Activated CD4-positive, alpha-beta T cell treated with anti-CD3 and anti-CD28 coated beads, Interleukin-2, amount 10 ng/mL, durations not matched to agents 7 days and 5 days (primary cell): ENCODE data around the gene ALAS1. TPM values are rescaled to one million over a fixed set of nuclear protein-coding genes. Genes with fewer than 3 reads are reported as not detected.
"Not testable (repeated sequence)": the region's sequence is repeated elsewhere in the genome, so short reads cannot be mapped to it uniquely, and the experiment has no call there.

Experiments
- CTCF ChIA-PET: fragments of 350-600 bp; sonication (Branson Sonifier 250); formaldehyde crosslinking; loops from one replicate; lab custom pipeline; 2021; ENCODE audit warnings: antibody characterized with exemption; lab: Charles Lee
- POLR2A ChIA-PET: fragments of 350-600 bp; sonication (Branson Sonifier 250); formaldehyde crosslinking; loops from one replicate; lab custom pipeline; 2021; ENCODE audit warnings: antibody characterized with exemption; lab: Charles Lee
- DNase-seq: peaks from one replicate; pipeline ENCODE4 v3.0.0-alpha.2; 2020
- H3K27ac Mint-ChIP-seq: one replicate; pipeline ENCODE4 v1.8.0; 2021; ENCODE audit warnings: mild to moderate bottlenecking, moderate library complexity, mixed read lengths
- H3K27me3 Mint-ChIP-seq: one replicate; pipeline ENCODE4 v1.8.0; 2021; ENCODE audit warnings: mixed read lengths
- H3K36me3 Mint-ChIP-seq: one replicate; pipeline ENCODE4 v1.8.0; 2021; ENCODE audit warnings: low read depth, mixed read lengths
- H3K4me1 Mint-ChIP-seq: one replicate; pipeline ENCODE4 v1.8.0; 2021; ENCODE audit warnings: mixed read lengths
- H3K4me3 Mint-ChIP-seq: one replicate; pipeline ENCODE4 v1.8.0; 2021; ENCODE audit warnings: mild to moderate bottlenecking, moderate library complexity, mixed read lengths
- H3K9me3 Mint-ChIP-seq: one replicate; pipeline ENCODE4 v1.8.0; 2021; ENCODE audit warnings: mixed read lengths
- total RNA-seq, 2 experiments: library from RNA; stranded (reverse); gene quantifications; one replicate each; pipeline ENCODE4 v1.2.3, GENCODE V29; 2021

The ALAS1 gene
- total RNA-seq, 2 experiments from 2014 or later = 47.5 to 58.4 TPM

DNA sequence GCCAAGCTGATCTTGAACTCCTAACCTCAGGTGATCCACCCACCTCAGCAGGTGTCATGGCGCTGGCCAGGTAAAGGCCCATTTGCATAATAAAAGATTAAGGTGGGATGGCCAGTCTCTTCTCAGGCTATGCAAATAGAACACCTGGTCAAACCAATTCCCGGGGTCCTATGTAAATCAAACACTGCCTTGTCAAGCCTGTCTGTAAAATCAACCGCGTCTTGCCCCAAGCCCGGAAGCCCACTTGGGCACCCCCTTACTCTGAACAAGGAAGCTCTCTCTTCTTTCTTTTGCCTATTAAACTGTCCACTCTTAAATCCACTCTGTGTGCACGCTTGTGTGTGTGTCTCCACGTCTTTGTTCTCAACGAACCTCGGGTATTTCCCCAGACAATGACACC is 30.7 kb upstream of the ALAS1 start:
- CTCF ChIA-PET = interaction anchor here (0.6 to 0.7 kb wide), 2 partner anchors 293 to 457 kb away, joined by 3 to 4 read pairs; no protein-coding TSS in a partner anchor
- Mint-ChIP-seq H3K4me3 (no peak overlapping the region), H3K36me3 (no peaks in the 10 kb centered on the region), H3K9me3 (peaks cover 3% of the 10 kb centered on the region), H3K27ac (no peak overlapping the region), H3K27me3 (peaks cover 6% of the 10 kb centered on the region), H3K4me1 (no peaks in the 10 kb centered on the region)
- no peak for DNase-seq
- POLR2A ChIA-PET = no interaction called here

DNA sequence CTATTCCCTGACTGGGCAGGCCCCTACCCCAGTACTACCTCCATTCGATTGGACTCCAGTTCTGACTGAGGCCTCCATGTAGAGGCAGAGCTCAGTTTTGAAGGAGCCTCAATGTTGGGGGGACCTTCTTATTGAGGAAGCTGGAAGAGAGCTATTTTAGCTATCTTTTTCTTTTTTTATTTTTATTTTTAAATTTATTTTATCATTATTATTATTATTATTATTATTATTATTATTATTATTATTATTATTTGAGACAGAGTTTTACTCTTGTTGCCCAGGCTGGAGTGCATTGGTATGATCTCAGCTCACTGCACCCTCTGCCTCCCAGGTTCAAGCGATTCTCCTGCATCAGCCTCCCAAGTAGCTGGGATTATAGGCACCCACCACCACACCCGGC is 27.7 kb upstream of the ALAS1 start:
- DNase-seq, H3K36me3 Mint-ChIP-seq, H3K4me3 Mint-ChIP-seq, H3K27ac Mint-ChIP-seq, H3K27me3 Mint-ChIP-seq, POLR2A ChIA-PET, H3K4me1 Mint-ChIP-seq, H3K9me3 Mint-ChIP-seq: not testable (repeated sequence)
- CTCF ChIA-PET = interaction anchor here (0.6 to 2.5 kb wide), 6 partner anchors 9 to 169 kb away, joined by 3 to 15 read pairs (median 6); no protein-coding TSS in a partner anchor

DNA sequence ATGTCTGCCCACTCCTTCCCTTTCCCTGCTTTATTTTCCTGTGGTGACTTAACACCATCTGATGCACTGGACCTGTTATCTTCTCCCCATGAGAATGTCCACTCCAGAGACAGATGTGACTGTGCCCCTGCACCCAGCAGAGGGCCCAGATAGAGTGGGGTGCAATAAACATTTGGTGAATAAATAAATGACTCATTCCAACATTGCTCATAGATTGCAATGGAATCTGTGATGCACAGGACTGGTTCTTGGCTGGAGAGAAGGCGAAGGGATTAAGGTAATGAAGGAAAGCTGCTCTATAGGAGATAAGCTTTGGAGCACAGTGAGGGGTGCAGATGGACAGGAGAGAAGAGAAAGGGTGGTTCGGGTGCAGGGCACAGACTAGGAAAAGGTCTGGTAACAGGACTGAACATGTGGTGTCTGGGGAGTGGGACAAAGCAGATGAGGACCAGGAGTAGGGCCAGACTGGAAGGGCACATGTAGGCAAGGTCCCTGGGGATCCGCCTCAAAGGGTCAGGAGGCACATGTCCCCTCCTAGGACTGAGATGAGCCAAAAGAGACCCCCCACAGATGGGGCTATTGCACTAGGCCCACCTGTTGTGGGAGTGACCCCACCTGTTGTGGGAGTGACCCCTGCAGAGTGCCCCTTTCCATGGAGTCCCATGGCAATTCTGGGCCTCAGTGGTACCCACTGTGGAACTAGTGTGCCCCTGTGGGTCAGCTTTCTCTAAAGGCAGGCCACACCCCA is 26.3 kb upstream of the ALAS1 start:
- POLR2A ChIA-PET = no interaction called here
- CTCF ChIA-PET = interaction anchor here (1.0 to 2.5 kb wide), 7 partner anchors 8 to 170 kb away, joined by 3 to 15 read pairs (median 4); no protein-coding TSS in a partner anchor
- H3K4me1 Mint-ChIP-seq = peaks cover 7% of the 10 kb centered on the region
- H3K9me3 Mint-ChIP-seq = no peaks in the 10 kb centered on the region
- no peak for DNase-seq
- no peak overlapping the region for H3K27ac Mint-ChIP-seq
- H3K27me3 Mint-ChIP-seq = no peaks in the 10 kb centered on the region
- H3K4me3 Mint-ChIP-seq = no peak overlapping the region
- no peaks in the 10 kb centered on the region for H3K36me3 Mint-ChIP-seq

DNA sequence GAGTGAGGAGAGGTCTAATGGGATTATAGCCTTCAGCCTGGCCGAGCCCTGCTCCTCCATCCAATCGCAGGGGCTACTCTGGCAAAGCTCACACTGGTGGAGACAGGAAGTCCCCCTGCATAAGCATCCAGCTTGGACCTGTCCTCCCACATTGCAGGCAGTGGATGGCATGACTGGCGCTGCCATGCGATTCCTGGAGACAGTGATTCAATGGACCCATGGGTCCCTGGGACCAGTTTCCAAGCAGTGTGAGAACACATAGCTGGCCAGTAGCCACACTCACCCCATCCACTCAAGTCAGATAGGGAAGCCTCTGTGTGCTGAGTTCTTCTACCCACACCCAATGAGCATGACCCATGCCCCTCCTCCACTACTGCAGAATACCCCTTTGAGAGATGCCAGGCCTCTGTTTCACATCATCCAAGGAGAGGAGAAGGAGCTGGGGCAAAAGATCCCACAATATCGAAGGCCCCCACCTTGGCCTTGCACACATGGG is 25.6 kb upstream of the ALAS1 start:
- Mint-ChIP-seq H3K27ac (no peak overlapping the region), H3K36me3 (no peaks in the 10 kb centered on the region), H3K4me1 (peaks cover 7% of the 10 kb centered on the region), H3K27me3 (no peaks in the 10 kb centered on the region), H3K4me3 (no peak overlapping the region), H3K9me3 (no peaks in the 10 kb centered on the region)
- ChIA-PET CTCF (interaction anchor here (0.6 to 2.5 kb wide), 5 partner anchors 11 to 48 kb away, joined by 3 to 15 read pairs (median 4); no protein-coding TSS in a partner anchor), POLR2A (no interaction called here)
- no peak for DNase-seq

DNA sequence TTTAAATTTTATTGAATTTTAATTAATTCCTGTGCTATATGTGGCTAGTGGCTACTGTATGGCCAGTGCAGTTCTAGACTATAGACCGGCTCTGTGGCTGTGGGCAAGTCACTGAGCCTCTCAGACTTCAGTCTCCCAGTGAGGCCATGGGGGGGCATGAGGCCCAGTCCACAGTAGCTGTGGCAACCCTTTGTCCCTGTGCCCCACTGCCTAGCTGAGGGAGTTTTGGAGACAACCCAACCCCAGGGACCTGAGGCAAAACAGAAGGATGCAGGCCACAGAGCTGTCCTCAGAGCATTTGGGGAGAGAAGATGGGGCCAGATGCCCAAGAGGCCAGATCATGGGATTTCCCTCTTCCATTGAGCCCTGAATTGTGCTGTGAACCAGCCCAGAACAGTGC is 24.9 kb upstream of the ALAS1 start:
- H3K27ac Mint-ChIP-seq = no peak overlapping the region
- no peaks in the 10 kb centered on the region for H3K9me3 Mint-ChIP-seq
- H3K4me3 Mint-ChIP-seq = no peak overlapping the region
- no peaks in the 10 kb centered on the region for H3K36me3 Mint-ChIP-seq
- peaks cover 7% of the 10 kb centered on the region for H3K4me1 Mint-ChIP-seq
- no peaks in the 10 kb centered on the region for H3K27me3 Mint-ChIP-seq
- no peak for DNase-seq
- ChIA-PET POLR2A (no interaction called here), CTCF (interaction anchor here (1.0 to 2.1 kb wide), 2 partner anchors 13 to 28 kb away, joined by 3 to 4 read pairs; no protein-coding TSS in a partner anchor)

DNA sequence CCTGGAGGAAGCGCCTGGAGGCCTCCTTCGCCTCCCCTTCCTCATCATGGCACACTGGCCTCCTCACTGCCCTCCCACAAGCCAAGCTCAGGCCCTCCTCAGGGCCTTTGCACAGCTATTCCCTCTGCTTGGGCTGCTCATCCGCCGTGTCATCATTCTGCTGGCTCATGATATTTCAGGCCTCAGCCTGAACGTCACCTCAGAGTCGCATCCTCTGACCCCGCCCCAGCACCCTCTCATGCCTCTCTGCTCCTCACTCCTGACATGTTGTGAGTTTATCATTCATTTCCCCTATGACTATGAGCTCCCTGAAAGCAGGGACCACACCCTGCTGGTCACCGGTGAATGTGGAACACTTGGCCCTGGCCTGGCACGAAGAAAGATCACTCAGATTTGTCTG is 23.1 kb upstream of the ALAS1 start:
- peaks cover 7% of the 10 kb centered on the region for H3K4me1 Mint-ChIP-seq
- CTCF ChIA-PET = interaction anchor here (1.1 to 1.5 kb wide), 3 partner anchors 9 to 122 kb away, joined by 3 to 5 read pairs (median 4); no protein-coding TSS in a partner anchor
- H3K27ac Mint-ChIP-seq = no peak overlapping the region
- no peaks in the 10 kb centered on the region for H3K27me3 Mint-ChIP-seq
- H3K4me3 Mint-ChIP-seq = no peak overlapping the region
- POLR2A ChIA-PET = no interaction called here
- no peaks in the 10 kb centered on the region for H3K36me3 Mint-ChIP-seq
- DNase-seq = no peak
- H3K9me3 Mint-ChIP-seq = no peaks in the 10 kb centered on the region

DNA sequence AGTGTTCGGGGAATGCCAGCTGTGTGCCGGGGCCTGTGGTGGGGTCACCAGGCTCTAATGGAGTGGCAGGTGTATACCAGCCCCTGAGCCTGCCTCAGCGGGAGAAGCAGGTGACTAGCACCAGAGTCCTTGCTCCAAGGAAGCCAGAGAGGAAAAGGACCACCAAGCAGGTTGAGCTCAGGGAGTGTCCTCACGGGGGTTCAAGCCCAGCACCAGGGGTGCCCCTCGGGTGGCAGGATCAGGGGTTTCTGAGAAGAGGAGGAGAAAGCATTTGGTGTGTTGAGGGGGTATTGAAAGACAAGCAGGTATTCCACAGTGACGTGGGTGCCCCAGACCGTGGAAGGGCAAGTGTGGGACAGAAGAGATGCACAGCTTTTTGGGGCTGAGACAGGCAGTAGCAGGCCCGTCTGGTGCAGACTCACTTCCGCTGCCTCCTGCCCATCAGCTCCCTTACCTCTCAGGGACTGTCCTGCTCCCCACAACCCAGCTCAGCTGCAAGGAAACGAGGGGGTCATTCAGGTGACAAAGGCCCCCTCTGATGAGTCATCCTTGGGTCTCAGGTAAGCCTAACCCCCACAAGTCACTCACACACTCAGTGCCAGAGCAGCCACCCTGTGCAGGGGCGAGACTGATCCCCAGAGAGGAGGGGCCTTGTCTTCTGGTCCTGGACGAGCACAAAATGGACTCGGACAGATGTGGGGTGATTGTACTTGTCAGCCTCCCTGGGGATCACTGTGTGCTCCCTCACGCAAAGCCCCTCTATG is 22.4 kb upstream of the ALAS1 start:
- ChIA-PET POLR2A (no interaction called here), CTCF (interaction anchor here (1.1 to 1.5 kb wide), 3 partner anchors 8 to 123 kb away, joined by 3 to 5 read pairs (median 4); no protein-coding TSS in a partner anchor)
- Mint-ChIP-seq H3K4me3 (no peak overlapping the region), H3K9me3 (no peaks in the 10 kb centered on the region), H3K4me1 (peaks cover 7% of the 10 kb centered on the region), H3K27me3 (no peaks in the 10 kb centered on the region), H3K27ac (no peak overlapping the region), H3K36me3 (no peaks in the 10 kb centered on the region)
- DNase-seq = no peak

DNA sequence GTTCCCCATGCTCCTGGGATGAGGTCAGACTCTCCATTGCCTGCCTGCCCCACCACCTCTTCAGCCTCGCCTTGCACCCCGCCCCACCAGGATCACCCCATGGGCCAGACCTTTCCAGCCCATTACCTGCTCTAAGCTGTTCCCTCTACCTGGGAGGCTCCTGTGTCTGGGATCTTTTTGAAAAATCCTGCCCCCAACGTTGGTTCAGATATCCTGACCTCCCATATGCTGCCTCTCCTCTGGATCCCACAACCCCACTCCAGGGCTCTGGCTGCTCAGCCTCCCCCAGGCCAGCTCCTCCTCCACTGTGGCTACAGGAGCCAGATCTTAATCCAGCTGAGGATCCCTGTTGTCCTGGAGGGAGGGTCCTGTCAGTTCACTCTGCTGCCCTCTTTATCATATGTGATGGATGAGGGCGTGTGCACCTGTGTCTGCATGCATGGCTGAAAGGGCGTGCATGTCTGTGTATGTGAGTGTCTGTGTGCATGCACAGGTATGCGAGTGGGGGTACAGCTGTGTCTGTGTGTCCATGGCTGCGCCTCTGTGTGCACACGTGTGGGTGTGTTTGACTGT is 21.7 kb upstream of the ALAS1 start:
- no peaks in the 10 kb centered on the region for H3K9me3 Mint-ChIP-seq
- no peaks in the 10 kb centered on the region for H3K36me3 Mint-ChIP-seq
- H3K27me3 Mint-ChIP-seq = no peaks in the 10 kb centered on the region
- no peak for DNase-seq
- H3K4me3 Mint-ChIP-seq = no peak overlapping the region
- no peak overlapping the region for H3K27ac Mint-ChIP-seq
- ChIA-PET CTCF (interaction anchor here (1.2 kb wide), 1 partner anchor 123 kb away, joined by 3 read pairs; no protein-coding TSS in a partner anchor), POLR2A (interaction anchor here (0.6 kb wide), 1 partner anchor 19 kb away, joined by 3 read pairs; no protein-coding TSS in a partner anchor)
- peaks cover 7% of the 10 kb centered on the region for H3K4me1 Mint-ChIP-seq

DNA sequence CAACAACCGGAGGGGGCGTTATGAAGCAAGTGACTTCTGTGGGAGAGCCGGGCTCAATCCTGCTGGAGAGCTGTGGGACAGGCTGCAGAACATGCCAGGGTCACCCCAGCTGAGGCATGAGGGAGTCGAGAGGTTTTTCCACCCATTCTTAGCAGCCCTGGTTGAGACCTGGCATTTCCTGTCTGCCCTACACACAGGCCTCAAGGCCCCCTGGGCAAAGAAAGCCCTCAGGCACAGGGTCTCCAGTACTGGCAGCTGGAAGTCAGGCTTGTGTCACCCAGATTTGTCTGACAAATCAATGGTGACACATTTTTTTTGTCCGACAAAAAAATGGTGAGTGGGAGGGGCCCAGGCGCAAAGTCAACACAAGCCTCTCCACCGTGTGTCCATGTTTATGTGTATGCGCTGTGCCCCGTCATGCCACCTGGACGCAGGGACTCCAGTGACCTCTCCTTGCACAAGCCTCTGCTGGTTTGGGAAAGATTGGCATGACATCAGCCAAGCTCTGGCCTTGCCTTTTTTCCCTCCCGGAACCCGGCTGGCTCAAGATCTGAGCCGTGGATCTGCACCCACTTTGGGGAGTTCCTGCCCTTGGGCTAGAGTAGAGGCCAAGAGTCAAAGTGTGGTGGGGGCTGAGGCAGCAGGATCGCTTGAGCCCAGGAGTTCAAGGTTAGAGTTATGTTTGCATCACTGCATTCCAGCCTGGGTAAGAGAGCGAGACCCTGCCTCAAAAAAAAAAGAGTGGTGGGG is 20.8 kb upstream of the ALAS1 start:
- Mint-ChIP-seq H3K27me3 (no peaks in the 10 kb centered on the region), H3K9me3 (no peaks in the 10 kb centered on the region), H3K4me1 (peaks cover 7% of the 10 kb centered on the region), H3K36me3 (no peaks in the 10 kb centered on the region), H3K27ac (no peak overlapping the region), H3K4me3 (no peak overlapping the region)
- DNase-seq = no peak
- POLR2A ChIA-PET = no interaction called here
- CTCF ChIA-PET = interaction anchor here (0.6 kb wide), 1 partner anchor 60 kb away, joined by 3 read pairs; no protein-coding TSS in a partner anchor

DNA sequence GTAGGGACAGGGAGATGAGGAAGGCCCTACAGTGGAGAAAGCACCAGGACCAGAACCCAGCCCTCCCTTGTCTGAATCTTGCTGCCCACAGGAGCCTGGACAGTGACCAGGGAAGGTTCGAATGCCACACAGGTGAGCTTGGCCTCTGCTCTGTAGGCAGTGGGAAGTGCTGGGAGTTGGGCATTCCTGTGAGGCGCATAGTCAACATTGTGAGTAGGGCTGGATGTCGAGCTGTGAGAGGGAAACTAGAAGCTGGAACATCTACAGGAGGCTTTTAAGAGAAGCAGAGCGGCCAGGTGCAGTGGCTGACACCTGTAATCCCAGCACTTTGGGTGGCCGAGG is 20.3 kb upstream of the ALAS1 start:
- ChIA-PET POLR2A (no interaction called here), CTCF (no interaction called here)
- peaks cover 12% of the 10 kb centered on the region for H3K4me1 Mint-ChIP-seq
- no peaks in the 10 kb centered on the region for H3K36me3 Mint-ChIP-seq
- DNase-seq = no peak
- no peaks in the 10 kb centered on the region for H3K9me3 Mint-ChIP-seq
- no peak overlapping the region for H3K27ac Mint-ChIP-seq
- no peaks in the 10 kb centered on the region for H3K27me3 Mint-ChIP-seq
- H3K4me3 Mint-ChIP-seq = no peak overlapping the region

DNA sequence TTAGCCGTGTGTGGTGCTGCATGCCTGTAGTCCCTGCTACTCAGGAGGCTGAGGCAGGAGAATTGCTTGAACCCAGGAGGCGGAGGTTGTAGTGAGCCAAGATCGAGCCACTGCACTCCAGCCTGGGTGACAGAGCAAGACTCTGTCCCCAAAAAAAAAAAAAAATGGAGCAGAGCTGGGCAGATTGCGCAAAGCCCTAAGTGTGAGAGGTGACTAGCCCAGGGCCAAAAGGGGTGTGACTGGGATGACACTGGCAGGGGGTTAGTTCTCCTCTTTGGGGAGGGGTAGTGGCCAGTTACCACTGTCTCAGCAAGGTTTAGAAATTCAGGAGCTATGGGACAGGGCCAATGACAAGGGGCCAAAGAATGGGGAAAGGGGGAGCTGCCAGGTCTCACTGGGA is 19.8 kb upstream of the ALAS1 start:
- H3K9me3 Mint-ChIP-seq, H3K27me3 Mint-ChIP-seq, DNase-seq, H3K4me3 Mint-ChIP-seq, H3K36me3 Mint-ChIP-seq, H3K27ac Mint-ChIP-seq, POLR2A ChIA-PET: not testable (repeated sequence)
- CTCF ChIA-PET = interaction anchor here (0.6 kb wide), 1 partner anchor 10 kb away, joined by 4 read pairs; no protein-coding TSS in a partner anchor
- peaks cover 12% of the 10 kb centered on the region for H3K4me1 Mint-ChIP-seq

DNA sequence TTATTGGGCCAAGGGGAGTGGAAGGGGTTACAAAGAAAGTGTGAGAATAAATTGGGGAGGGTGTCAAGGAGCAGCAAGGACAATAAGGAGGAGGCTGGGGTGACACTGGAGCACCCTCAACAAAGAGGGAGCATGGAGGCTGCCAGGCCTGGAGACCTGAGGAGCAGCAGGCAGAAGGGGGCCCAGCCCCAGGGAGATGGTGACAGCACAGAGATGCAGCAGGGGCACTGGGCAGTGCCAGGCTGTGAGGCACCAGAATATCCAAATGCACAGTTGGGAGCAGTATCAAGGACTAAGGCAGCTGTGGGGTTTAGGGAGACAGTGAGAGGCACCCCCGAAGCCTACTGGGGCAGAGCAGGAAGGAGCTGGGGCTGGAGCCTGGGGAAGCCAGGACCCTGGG is 19.4 kb upstream of the ALAS1 start:
- no peak overlapping the region for H3K4me3 Mint-ChIP-seq
- no peaks in the 10 kb centered on the region for H3K27me3 Mint-ChIP-seq
- H3K9me3 Mint-ChIP-seq = no peaks in the 10 kb centered on the region
- peaks cover 9% of the 10 kb centered on the region for H3K4me1 Mint-ChIP-seq
- CTCF ChIA-PET = interaction anchor here (0.6 to 2.0 kb wide), 4 partner anchors 8 to 18 kb away, joined by 3 to 7 read pairs (median 5); no protein-coding TSS in a partner anchor
- no peaks in the 10 kb centered on the region for H3K36me3 Mint-ChIP-seq
- no peak for DNase-seq
- POLR2A ChIA-PET = no interaction called here
- peak overlapping the region; percentile 39 for H3K27ac Mint-ChIP-seq
